Retina (tissue), 1 donor: ENCODE results near the gene RBMY1E.
"Not testable (repeated sequence)": the region's sequence is repeated elsewhere in the genome, so short reads cannot be mapped to it uniquely, and the experiment has no call there.

Experiments used
- DNase-seq: peaks from one replicate; pipeline ENCODE4 v3.0.0-alpha.2; 2016

Gene RBMY1E

DNA sequence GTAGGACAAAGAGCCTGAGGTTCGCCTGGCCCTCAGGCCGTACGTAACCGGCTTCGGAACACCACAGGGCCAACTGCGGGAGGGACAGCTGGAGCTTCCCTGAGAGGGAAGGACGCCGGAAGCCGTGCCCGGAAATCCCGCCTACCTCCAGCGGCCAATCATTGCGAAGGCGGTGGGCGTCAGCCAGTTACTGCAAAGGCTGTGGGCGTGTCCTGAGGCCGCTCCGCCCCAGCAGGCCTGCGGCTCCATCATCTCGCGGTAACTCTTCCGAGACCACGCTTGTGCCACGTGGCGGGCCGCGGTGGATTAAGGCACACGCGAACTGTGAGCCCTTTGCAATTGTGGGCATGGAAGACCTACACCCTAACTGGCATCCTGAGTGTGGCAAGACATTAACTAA lies at the start of gene RBMY1E:
TSS of gene RBMY1E (minus strand) at position 101 of the 400 bp plus-strand sequence. CDS start 1,978 bp downstream, outside the sequence.
- DNase-seq: not testable (repeated sequence)

GRCh38 chrY:21894426-21894825 lies 23.4 kb downstream of the RBMY1E start, which contains the start of gene RBMY1D:
Gene RBMY1D, minus strand, starts transcription at chrY:21894526. Its CDS starts 2,013 bp downstream, at chrY:21892513.
- not testable (repeated sequence) for DNase-seq

DNA sequence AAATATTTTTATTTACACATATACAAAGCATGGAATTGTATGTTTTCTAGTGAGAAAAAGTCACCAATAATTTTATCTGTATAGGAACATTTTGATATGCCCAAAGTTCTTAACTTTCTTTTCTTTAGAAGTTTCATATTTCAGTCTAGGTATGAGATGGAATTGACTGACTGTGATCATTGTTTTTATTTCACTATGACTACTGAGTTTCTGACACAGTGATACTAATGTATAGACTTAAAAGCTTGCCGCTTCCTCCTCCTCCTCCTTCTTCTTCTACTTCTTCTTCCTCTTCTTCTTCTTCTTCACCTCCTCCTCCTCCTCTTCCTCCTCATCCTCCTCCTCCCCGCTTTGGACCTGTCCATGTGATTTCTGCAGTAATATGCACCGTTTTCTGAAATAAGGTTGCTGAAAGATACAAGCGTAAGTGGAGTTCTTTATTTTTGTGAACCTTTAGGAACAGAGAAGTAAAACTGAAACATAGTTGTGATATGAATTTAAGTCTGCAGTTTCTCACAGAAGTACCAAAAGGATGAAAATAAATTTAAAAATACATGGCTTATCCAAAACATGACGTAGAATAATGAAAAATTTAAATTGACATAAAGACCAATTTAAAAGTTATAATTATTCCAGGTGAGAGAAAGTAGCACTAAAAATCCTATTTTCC lies 48.3 kb downstream of the RBMY1E start:
- not testable (repeated sequence) for DNase-seq
